HepG2 (cell line): ENCODE measurements around the gene CALY. TPM values are rescaled to one million over a fixed set of nuclear protein-coding genes. Genes with fewer than 3 reads are reported as not detected.
A peak's percentile ranks its signal among the peaks of the same experiment; 100 is the strongest.

Experiments
- DR1 ChIP-seq: sonication (generic); formaldehyde crosslinking; IDR thresholded peaks from 2 replicates; pipeline ENCODE4 v1.8.0; 2021; ENCODE audit warnings: mild to moderate bottlenecking, missing genetic modification reagents, inconsistent platforms
- EEA1 ChIP-seq: sonication (generic); formaldehyde crosslinking; IDR thresholded peaks from 2 replicates; pipeline ENCODE4 v1.5.1; 2020; ENCODE audit warnings: mild to moderate bottlenecking, missing genetic modification reagents, borderline replicate concordance
- HNRNPH1 ChIP-seq: fragments of 200-400 bp; formaldehyde crosslinking; optimal IDR thresholded peaks from 2 replicates; pipeline ENCODE3; 2017; ENCODE audit warnings: mild to moderate bottlenecking, low read depth, low read length
- KAT8 ChIP-seq: IDR thresholded peaks from 2 replicates; pipeline ENCODE4 v1.6.1; 2016; ENCODE audit warnings: missing genetic modification reagents, missing compliant biosample characterization
- KLF6 ChIP-seq: IDR thresholded peaks from 2 replicates; pipeline ENCODE4 v1.8.0; 2016; ENCODE audit warnings: missing biosample characterization, missing genetic modification reagents
- NFE2L2 ChIP-seq: fragments of 150-350 bp; IDR thresholded peaks from 2 replicates; pipeline ENCODE4 v1.6.1; 2014; ENCODE audit warnings: low read length
- PRPF4 ChIP-seq: fragments of 200-400 bp; formaldehyde crosslinking; IDR thresholded peaks from 2 replicates; pipeline ENCODE4 v1.6.1; 2016; ENCODE audit warnings: low read length, low read depth; ENCODE audit not compliant: poor library complexity, severe bottlenecking
- RXRA ChIP-seq: sonication (generic); formaldehyde crosslinking; IDR thresholded peaks from 2 replicates; pipeline ENCODE4 v1.5.1; 2020; ENCODE audit warnings: missing genetic modification reagents
- SAFB2 ChIP-seq: sonication (generic); formaldehyde crosslinking; IDR thresholded peaks from 2 replicates; pipeline ENCODE4 v1.5.1; 2020; ENCODE audit warnings: missing genetic modification reagents, low read depth, mild to moderate bottlenecking, borderline replicate concordance
- SMYD3 ChIP-seq: sonication (generic); formaldehyde crosslinking; IDR thresholded peaks from 2 replicates; pipeline ENCODE4 v1.8.1; 2023; ENCODE audit warnings: mild to moderate bottlenecking, missing genetic modification reagents
- SPEN ChIP-seq: sonication (generic); formaldehyde crosslinking; IDR thresholded peaks from 2 replicates; pipeline ENCODE4 v1.5.1; 2020; ENCODE audit warnings: low read depth, mild to moderate bottlenecking, missing genetic modification reagents
- XBP1 ChIP-seq: sonication (generic); formaldehyde crosslinking; IDR thresholded peaks from 2 replicates; pipeline ENCODE4 v1.5.0; 2020; ENCODE audit warnings: missing genetic modification reagents
- ZBTB3 ChIP-seq: sonication (generic); formaldehyde crosslinking; IDR thresholded peaks from 2 replicates; pipeline ENCODE4 v1.4.0; 2020; ENCODE audit warnings: low read depth, mild to moderate bottlenecking, moderate library complexity, missing genetic modification reagents, borderline replicate concordance
- ZNF17 ChIP-seq: sonication (generic); formaldehyde crosslinking; IDR thresholded peaks from 2 replicates; pipeline ENCODE4 v1.5.0; 2020; ENCODE audit warnings: mild to moderate bottlenecking, missing genetic modification reagents
- ZNF205 ChIP-seq: IDR thresholded peaks from 2 replicates; pipeline ENCODE4 v1.6.1; 2018; ENCODE audit warnings: missing biosample characterization, missing genetic modification reagents
- ZNF550 ChIP-seq: sonication (generic); formaldehyde crosslinking; IDR thresholded peaks from 2 replicates; pipeline ENCODE4 v1.4.0; 2020; ENCODE audit warnings: mild to moderate bottlenecking, missing genetic modification reagents, borderline replicate concordance
- ZNF660 ChIP-seq: sonication (generic); formaldehyde crosslinking; IDR thresholded peaks from 2 replicates; pipeline ENCODE4 v1.5.1; 2020; ENCODE audit warnings: mild to moderate bottlenecking, low read depth, missing genetic modification reagents, borderline replicate concordance
- ZNF782 ChIP-seq: sonication (generic); formaldehyde crosslinking; IDR thresholded peaks from 2 replicates; pipeline ENCODE4 v1.4.0; 2020; ENCODE audit warnings: missing genetic modification reagents, mild to moderate bottlenecking, borderline replicate concordance
- ZNF879 ChIP-seq: sonication (generic); formaldehyde crosslinking; IDR thresholded peaks from 2 replicates; pipeline ENCODE4 v1.8.1; 2023; ENCODE audit warnings: missing genetic modification reagents
- ZNF891 ChIP-seq: sonication (generic); formaldehyde crosslinking; IDR thresholded peaks from 2 replicates; pipeline ENCODE4 v1.5.0; 2020; ENCODE audit warnings: mild to moderate bottlenecking, missing genetic modification reagents
- polyA plus RNA-seq, 8 experiments: library from polyadenylated mRNA; depleted of rRNA in 3 of 8; stranded (reverse) in 7 of 8; unstranded in 1 of 8; fragments of >200 nt; fragmentation: Illumina TruSeq in 4 of 8; extraction: Trizol in 4 of 8; gene quantifications; 2 replicates each; pipeline versions ENCODE4 v1.2.1 to v1.2.3, GENCODE V29; 2011 to 2016; ENCODE audit warnings: low read depth in 4 of 8, missing spikeins in 1 of 8, mixed read lengths in 1 of 8; ENCODE audit not compliant: insufficient read depth in 1 of 8
- total RNA-seq, 5 experiments: library from RNA; depleted of rRNA; stranded (reverse); fragments of >200 nt; fragmentation: Illumina TruSeq; extraction: Trizol; gene quantifications; 2 replicates each; pipeline ENCODE4 v1.2.3, GENCODE V29; 2016; ENCODE audit warnings: low read depth in 1 of 5
- TF ChIP-seq, protein P1 (sequence below): sonication (generic); formaldehyde crosslinking; IDR thresholded peaks from 2 replicates; pipeline ENCODE4 v1.8.0; 2022; ENCODE audit warnings: missing genetic modification reagents, mild to moderate bottlenecking, borderline replicate concordance
- TF ChIP-seq, protein P2 (sequence below): sonication (generic); formaldehyde crosslinking; IDR thresholded peaks from 2 replicates; pipeline ENCODE4 v1.4.0; 2020; ENCODE audit warnings: mild to moderate bottlenecking, missing genetic modification reagents
- TF ChIP-seq, protein P3 (sequence below): sonication (generic); formaldehyde crosslinking; IDR thresholded peaks from 2 replicates; pipeline ENCODE4 v1.4.0; 2020; ENCODE audit warnings: missing genetic modification reagents
- TF ChIP-seq, protein P4 (sequence below): sonication (generic); formaldehyde crosslinking; IDR thresholded peaks from 2 replicates; pipeline ENCODE4 v1.4.0; 2020; ENCODE audit warnings: mild to moderate bottlenecking, missing genetic modification reagents
- TF ChIP-seq, protein P5 (sequence below): sonication (generic); formaldehyde crosslinking; IDR thresholded peaks from 2 replicates; pipeline ENCODE4 v1.8.0; 2023; ENCODE audit warnings: mild to moderate bottlenecking, missing genetic modification reagents

The CALY gene
- total and polyA plus RNA-seq, 2 of the 13 experiments (the other 11 are each of a cell fraction or from before 2014, with no cell fraction given), result 0.08 TPM; not detected in 1

DNA sequence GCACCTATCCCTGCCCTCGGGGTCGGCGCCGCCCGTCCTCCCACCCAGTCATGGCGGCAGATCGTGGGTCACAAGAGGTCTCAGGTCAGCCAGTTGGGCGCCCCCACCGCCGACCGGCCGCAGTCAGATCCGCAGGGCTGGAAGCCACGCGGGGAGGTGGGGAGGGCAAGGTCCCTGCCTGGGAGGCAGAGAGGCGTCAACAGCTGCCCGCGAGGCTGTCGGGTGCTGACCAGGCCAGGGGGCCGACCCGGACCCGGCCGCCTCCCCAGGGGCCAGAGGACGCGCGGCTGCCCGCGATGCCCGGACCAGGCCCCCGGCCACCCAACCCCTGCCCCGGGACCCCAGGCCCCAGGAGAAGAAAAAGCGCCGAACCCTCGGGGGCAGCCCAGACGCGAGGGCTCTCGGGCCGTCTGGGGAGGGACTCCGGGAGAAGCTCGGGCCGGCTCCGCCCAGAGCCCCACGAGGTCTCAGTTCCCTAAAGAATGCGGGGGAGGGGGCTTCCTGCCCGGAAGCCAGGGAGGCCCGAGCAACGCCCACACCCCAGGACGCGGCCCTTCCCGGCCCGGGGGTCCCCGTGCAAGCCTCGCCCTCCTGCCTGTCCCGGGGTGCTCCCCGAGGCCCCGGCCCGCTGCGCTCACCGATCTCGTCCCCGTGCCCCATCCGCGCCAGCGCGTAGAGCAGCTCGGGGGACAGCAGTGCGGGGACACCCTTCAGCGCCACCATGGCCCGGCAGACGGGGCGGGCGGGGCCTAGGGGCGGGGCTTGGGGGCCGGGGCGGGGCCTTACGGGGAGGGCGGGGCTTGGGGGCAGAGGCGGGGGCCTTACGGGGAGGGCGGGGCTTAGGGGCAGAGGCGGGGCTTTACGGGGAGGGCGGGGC is 20.8 kb upstream of the CALY start, which contains the start of gene FUOM (continued):
- TF ChIP-seq SPEN (CRISPR knock-in tag) (0 out of 2 replicates have a peak, but pooled peaks have one; percentile 7), NFE2L2 (no peak), ZNF205 (CRISPR knock-in tag) (no peak), ZNF660 (CRISPR knock-in tag) (no peak), HNRNPH1 (no peak), KAT8 (CRISPR knock-in tag) (peak; percentile 41), PRPF4 (no peak), ZNF17 (CRISPR knock-in tag) (no peak), SAFB2 (peak; percentile 55; the same call in 1 of the 2 replicates), ZNF891 (CRISPR knock-in tag) (no peak; the same call in 1 of the 2 replicates), SMYD3 (no peak), EEA1 (CRISPR knock-in tag) (no peak), KLF6 (CRISPR knock-in tag) (no peak), ZNF550 (CRISPR knock-in tag) (no peak), RXRA (CRISPR knock-in tag) (peak; percentile 19; the same call in 1 of the 2 replicates), DR1 (CRISPR knock-in tag) (no peak), ZNF879 (CRISPR knock-in tag) (no peak; the same call in 1 of the 2 replicates), ZNF782 (CRISPR knock-in tag) (no peak), XBP1 (CRISPR knock-in tag) (no peak), ZBTB3 (CRISPR knock-in tag) (no peak)
- TF ChIP-seq, protein P1, sequence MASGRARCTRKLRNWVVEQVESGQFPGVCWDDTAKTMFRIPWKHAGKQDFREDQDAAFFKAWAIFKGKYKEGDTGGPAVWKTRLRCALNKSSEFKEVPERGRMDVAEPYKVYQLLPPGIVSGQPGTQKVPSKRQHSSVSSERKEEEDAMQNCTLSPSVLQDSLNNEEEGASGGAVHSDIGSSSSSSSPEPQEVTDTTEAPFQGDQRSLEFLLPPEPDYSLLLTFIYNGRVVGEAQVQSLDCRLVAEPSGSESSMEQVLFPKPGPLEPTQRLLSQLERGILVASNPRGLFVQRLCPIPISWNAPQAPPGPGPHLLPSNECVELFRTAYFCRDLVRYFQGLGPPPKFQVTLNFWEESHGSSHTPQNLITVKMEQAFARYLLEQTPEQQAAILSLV, result no peak; the same call in 1 of the 2 replicates
- TF ChIP-seq, protein P2, sequence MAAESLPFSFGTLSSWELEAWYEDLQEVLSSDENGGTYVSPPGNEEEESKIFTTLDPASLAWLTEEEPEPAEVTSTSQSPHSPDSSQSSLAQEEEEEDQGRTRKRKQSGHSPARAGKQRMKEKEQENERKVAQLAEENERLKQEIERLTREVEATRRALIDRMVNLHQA (CRISPR knock-in tag), result no peak
- TF ChIP-seq, protein P3, sequence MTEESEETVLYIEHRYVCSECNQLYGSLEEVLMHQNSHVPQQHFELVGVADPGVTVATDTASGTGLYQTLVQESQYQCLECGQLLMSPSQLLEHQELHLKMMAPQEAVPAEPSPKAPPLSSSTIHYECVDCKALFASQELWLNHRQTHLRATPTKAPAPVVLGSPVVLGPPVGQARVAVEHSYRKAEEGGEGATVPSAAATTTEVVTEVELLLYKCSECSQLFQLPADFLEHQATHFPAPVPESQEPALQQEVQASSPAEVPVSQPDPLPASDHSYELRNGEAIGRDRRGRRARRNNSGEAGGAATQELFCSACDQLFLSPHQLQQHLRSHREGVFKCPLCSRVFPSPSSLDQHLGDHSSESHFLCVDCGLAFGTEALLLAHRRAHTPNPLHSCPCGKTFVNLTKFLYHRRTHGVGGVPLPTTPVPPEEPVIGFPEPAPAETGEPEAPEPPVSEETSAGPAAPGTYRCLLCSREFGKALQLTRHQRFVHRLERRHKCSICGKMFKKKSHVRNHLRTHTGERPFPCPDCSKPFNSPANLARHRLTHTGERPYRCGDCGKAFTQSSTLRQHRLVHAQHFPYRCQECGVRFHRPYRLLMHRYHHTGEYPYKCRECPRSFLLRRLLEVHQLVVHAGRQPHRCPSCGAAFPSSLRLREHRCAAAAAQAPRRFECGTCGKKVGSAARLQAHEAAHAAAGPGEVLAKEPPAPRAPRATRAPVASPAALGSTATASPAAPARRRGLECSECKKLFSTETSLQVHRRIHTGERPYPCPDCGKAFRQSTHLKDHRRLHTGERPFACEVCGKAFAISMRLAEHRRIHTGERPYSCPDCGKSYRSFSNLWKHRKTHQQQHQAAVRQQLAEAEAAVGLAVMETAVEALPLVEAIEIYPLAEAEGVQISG, result no peak; the same call in 1 of the 2 replicates
- TF ChIP-seq, protein P4, sequence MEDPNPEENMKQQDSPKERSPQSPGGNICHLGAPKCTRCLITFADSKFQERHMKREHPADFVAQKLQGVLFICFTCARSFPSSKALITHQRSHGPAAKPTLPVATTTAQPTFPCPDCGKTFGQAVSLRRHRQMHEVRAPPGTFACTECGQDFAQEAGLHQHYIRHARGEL (CRISPR knock-in tag), result no peak
- TF ChIP-seq, protein P5, sequence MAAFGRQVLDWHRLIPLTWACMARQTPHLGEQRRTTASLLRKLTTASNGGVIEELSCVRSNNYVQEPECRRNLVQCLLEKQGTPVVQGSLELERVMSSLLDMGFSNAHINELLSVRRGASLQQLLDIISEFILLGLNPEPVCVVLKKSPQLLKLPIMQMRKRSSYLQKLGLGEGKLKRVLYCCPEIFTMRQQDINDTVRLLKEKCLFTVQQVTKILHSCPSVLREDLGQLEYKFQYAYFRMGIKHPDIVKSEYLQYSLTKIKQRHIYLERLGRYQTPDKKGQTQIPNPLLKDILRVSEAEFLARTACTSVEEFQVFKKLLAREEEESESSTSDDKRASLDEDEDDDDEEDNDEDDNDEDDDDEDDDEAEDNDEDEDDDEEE (CRISPR knock-in tag), result peak; percentile 93; the same call in 1 of the 2 replicates
